ENCODE results near the gene XPC.

GRCh38 chr3:14141602-14142341 is 36.6 kb downstream of the XPC start:
- TF ChIP-seq EZH2 (IDR thresholded peaks at IDR 0.05; ENCODE audit: borderline replicate concordance, low read depth, low read length, severe bottlenecking) (no peak), CTCF (IDR thresholded peaks at IDR 0.05; ENCODE audit: borderline replicate concordance, extremely low read depth, low read length, poor library complexity, severe bottlenecking) (no peak)

Measured in DND-41 (cell line).